H1 (cell line): ENCODE data around the gene CDH18. TPM values are rescaled to one million over a fixed set of nuclear protein-coding genes. Genes with fewer than 3 reads are reported as not detected.

ENCODE experiments used
- RNF2 ChIP-seq: fragments of 200-900, 300-1000 bp; sonication (generic); IDR thresholded peaks from 2 replicates; pipeline ENCODE4 v1.7.1; 2016; ENCODE audit warnings: borderline replicate concordance, low read depth, mild to moderate bottlenecking, antibody characterized with exemption, low read length; ENCODE audit not compliant: poor library complexity, severe bottlenecking; ENCODE audit errors: missing control alignments
- SAP30 ChIP-seq: fragments of 300-600 bp; sonication (generic); IDR thresholded peaks from 2 replicates; pipeline ENCODE4 v1.7.1; 2012; ENCODE audit warnings: low read length, moderate library complexity, mild to moderate bottlenecking, inconsistent platforms; ENCODE audit not compliant: insufficient read depth, insufficient replicate concordance
- SP4 ChIP-seq: IDR thresholded peaks from 2 replicates; pipeline ENCODE4 v1.6.1; 2012; ENCODE audit warnings: low read length, inconsistent platforms
- TEAD4 ChIP-seq: IDR thresholded peaks from 2 replicates; pipeline ENCODE4 v1.6.1; 2012; ENCODE audit warnings: low read depth, low read length, inconsistent platforms, mixed read lengths
- polyA plus RNA-seq, 7 experiments: library from polyadenylated mRNA; depleted of rRNA in 3 of 7; stranded (reverse) in 5 of 7; unstranded in 2 of 7; fragments of >200 nt in 5 of 7; fragments of 200-250 nt in 2 of 7; gene quantifications; 1 replicate in 5 of 7; 2 replicates in 1 of 7; 4 replicates in 1 of 7; pipeline versions ENCODE4 v1.2.1 to v1.2.3, GENCODE V29; 2011 to 2013; ENCODE audit warnings: missing spikeins in 2 of 7, mixed read lengths in 2 of 7
- total RNA-seq: library from RNA; stranded (reverse); fragmentation: NEBNext Ultra II Directional; extraction: Animal tissue kit (Norgen Biotek cat#: 25700); gene quantifications from 2 replicates; pipeline ENCODE4 v1.2.1, GENCODE V29; 2021

Gene CDH18
- total and polyA plus RNA-seq, 2 of the 8 experiments (the other 6 are each of a cell fraction or from before 2014, with no cell fraction given): 0.30 to 0.32 TPM

DNA sequence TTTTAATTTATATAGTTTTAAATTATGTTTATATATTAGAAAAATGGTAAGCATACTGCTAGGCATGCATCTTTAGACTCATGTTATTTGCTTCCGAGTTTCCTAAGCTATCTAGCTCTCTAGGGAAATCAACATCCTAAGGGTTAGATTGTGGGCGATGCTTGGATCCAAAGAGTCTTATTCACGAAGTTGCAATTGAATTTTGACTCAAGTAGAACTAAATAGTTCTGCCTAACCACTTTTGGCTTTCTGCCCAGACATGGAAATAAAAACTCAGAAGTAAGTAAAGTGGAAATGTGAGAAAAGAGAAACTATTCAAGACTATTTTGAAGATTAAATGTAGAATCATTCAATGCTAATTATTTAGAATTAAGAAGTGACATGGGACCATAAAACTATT, 440.4 kb downstream of the CDH18 start (continued):
- TF ChIP-seq SAP30 (no peak), TEAD4 (no peak), SP4 (no peak), RNF2 (no peak)
